ENCODE results near the gene KRT39.

Gene KRT39
- 0 reads per million in 3 donors for total RNA-seq

DNA sequence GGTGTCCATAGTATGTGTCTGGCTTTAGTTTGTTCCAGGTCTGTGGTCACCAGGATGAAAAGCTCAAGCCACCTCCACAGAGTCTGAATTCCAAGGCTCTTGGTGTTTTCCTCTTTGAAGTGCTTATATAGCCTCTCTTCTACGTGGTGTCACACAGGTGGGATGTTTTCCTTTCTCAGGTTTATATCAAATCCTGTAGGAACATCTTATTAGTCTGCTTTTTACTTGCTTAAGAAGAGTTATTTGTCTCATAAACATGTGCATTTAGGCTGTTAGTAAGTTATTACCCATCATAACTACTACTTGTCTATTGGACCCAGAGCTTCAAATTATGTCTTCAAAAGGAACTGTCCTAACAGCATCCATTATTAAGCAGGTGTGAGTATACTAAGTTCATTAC, at the start of gene KRT39:
Gene KRT39, minus strand, starts transcription at position 101 of the 400 bp plus-strand sequence. Its CDS starts 92 bp downstream, at position 9.
- H3K36me3 ChIP-seq (ENCODE audit: control insufficient read depth, insufficient read depth, low read length) = no peaks in the 10 kb centered on the region
- DNase-seq = no peak
- no peaks in the 10 kb centered on the region for H3K27me3 ChIP-seq (replicated peaks; ENCODE audit: control insufficient read depth, insufficient read depth, low read length, poor library complexity, severe bottlenecking)
- H3K4me1 ChIP-seq (ENCODE audit: control insufficient read depth, insufficient read depth, low read length, poor library complexity, severe bottlenecking) = no peaks in the 10 kb centered on the region
- H3K4me3 ChIP-seq (ENCODE audit: insufficient read depth, low read depth, low read length, poor library complexity, severe bottlenecking) = no peak within 1 kb of the TSS
- no peaks in the 10 kb centered on the region for H3K9me3 ChIP-seq (ENCODE audit: control insufficient read depth, low read length)
- no peak within 1 kb of the TSS for H3K27ac ChIP-seq (ENCODE audit: insufficient read depth, low read length, poor library complexity, severe bottlenecking)

GRCh38 chr17:41015454-41015853, 48.7 kb upstream of the KRT39 start:
- Histone ChIP-seq H3K9me3 (ENCODE audit: control insufficient read depth, low read length) (no peaks in the 10 kb centered on the region), H3K4me3 (ENCODE audit: insufficient read depth, low read depth, low read length, poor library complexity, severe bottlenecking) (no peak overlapping the region), H3K27ac (ENCODE audit: insufficient read depth, low read length, poor library complexity, severe bottlenecking) (no peak overlapping the region), H3K36me3 (ENCODE audit: control insufficient read depth, insufficient read depth, low read length) (no peaks in the 10 kb centered on the region), H3K4me1 (ENCODE audit: control insufficient read depth, insufficient read depth, low read length, poor library complexity, severe bottlenecking) (no peaks in the 10 kb centered on the region), H3K27me3 (replicated peaks; ENCODE audit: control insufficient read depth, insufficient read depth, low read length, poor library complexity, severe bottlenecking) (no peaks in the 10 kb centered on the region)
- DNase-seq = no peak

DNA sequence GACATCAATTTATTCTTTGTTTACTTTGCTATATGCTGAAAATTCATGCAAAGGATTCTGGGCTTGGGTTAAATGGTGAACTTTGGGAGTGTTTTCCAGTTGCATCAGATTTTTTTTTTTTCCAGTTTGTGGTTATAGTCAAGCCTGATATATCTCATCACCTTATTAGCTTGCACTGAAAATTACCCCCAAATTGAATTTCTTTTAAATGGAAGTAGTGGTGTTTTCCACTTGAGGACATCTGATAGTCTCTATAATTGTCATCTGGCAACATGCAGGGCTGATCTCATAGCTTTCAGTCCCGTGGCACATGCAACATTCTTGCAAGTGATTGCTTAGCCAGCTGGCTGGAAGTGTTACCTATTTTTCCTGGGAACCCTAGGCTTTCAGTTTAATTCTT, 46.9 kb upstream of the KRT39 start:
- H3K4me3 ChIP-seq (ENCODE audit: insufficient read depth, low read depth, low read length, poor library complexity, severe bottlenecking) = no peak overlapping the region
- no peaks in the 10 kb centered on the region for H3K9me3 ChIP-seq (ENCODE audit: control insufficient read depth, low read length)
- no peak overlapping the region for H3K27ac ChIP-seq (ENCODE audit: insufficient read depth, low read length, poor library complexity, severe bottlenecking)
- no peak for DNase-seq
- H3K36me3 ChIP-seq (ENCODE audit: control insufficient read depth, insufficient read depth, low read length) = no peaks in the 10 kb centered on the region
- no peaks in the 10 kb centered on the region for H3K4me1 ChIP-seq (ENCODE audit: control insufficient read depth, insufficient read depth, low read length, poor library complexity, severe bottlenecking)
- H3K27me3 ChIP-seq (replicated peaks; ENCODE audit: control insufficient read depth, insufficient read depth, low read length, poor library complexity, severe bottlenecking) = no peaks in the 10 kb centered on the region

DNA sequence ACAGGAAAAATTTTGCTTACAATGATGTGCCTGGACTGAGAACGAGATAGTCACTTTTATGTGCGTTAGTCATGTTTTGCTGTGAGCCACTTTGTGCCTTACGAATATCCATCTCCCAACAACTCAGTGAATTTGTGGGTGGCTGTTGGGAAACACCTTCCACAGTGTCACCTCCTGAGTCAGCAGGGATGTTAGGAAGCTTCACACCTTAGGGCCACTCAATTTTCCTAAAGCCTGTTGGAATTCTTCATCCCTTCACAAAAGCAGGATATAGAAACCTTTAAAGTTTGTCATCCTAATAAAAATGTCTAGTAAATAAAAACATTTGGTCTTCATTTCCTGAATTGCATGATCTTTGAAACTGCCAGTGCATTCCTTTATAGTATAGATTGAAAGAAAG, 46.4 kb upstream of the KRT39 start:
- Histone ChIP-seq H3K27ac (ENCODE audit: insufficient read depth, low read length, poor library complexity, severe bottlenecking) (no peak overlapping the region), H3K36me3 (ENCODE audit: control insufficient read depth, insufficient read depth, low read length) (no peaks in the 10 kb centered on the region), H3K27me3 (replicated peaks; ENCODE audit: control insufficient read depth, insufficient read depth, low read length, poor library complexity, severe bottlenecking) (no peaks in the 10 kb centered on the region), H3K4me1 (ENCODE audit: control insufficient read depth, insufficient read depth, low read length, poor library complexity, severe bottlenecking) (no peaks in the 10 kb centered on the region), H3K4me3 (ENCODE audit: insufficient read depth, low read depth, low read length, poor library complexity, severe bottlenecking) (no peak overlapping the region), H3K9me3 (ENCODE audit: control insufficient read depth, low read length) (no peaks in the 10 kb centered on the region)
- no peak for DNase-seq

DNA sequence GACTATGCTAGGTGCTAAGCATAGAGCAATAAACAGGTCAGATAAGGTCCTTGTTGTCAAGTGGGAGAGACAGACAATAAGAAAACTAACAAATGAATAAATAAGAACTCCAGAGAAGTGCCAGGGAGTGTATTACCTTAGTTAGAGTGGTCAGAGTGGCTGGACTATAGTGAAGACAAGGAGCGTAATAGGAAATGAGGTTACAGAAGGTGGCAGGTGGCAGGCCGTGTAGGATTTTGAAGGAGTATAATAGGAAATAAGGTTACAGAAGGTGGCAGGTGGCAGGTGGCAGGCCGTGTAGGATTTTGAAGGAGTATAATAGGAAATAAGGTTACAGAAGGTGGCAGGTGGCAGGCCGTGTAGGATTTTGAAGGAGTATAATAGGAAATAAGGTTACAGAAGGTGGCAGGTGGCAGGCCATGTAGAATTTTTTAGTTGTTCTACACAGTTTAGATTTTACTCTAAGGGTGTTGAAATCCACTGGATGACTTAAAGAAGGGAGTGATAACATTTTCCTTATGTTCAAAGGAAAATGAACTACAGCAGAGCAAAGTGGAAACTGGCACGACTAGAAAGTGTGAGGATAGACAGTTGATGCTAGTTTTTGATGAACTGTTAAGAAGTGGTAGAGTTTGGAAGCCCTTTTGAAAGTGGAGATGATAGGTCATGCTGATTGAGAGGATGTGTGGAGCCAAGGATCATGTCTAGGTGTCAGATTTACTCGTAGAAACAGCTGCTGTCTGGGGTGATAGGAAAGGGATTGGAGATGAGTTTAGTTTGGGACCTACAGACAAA, 45.8 kb upstream of the KRT39 start:
- no peak overlapping the region for H3K4me3 ChIP-seq (ENCODE audit: insufficient read depth, low read depth, low read length, poor library complexity, severe bottlenecking)
- H3K27me3 ChIP-seq (replicated peaks; ENCODE audit: control insufficient read depth, insufficient read depth, low read length, poor library complexity, severe bottlenecking) = no peaks in the 10 kb centered on the region
- H3K27ac ChIP-seq (ENCODE audit: insufficient read depth, low read length, poor library complexity, severe bottlenecking) = no peak overlapping the region
- no peaks in the 10 kb centered on the region for H3K4me1 ChIP-seq (ENCODE audit: control insufficient read depth, insufficient read depth, low read length, poor library complexity, severe bottlenecking)
- DNase-seq = no peak
- no peaks in the 10 kb centered on the region for H3K9me3 ChIP-seq (ENCODE audit: control insufficient read depth, low read length)
- no peaks in the 10 kb centered on the region for H3K36me3 ChIP-seq (ENCODE audit: control insufficient read depth, insufficient read depth, low read length)

- H3K4me1 ChIP-seq (ENCODE audit: control insufficient read depth, insufficient read depth, low read length, poor library complexity, severe bottlenecking) = no peaks in the 10 kb centered on the region
- no peaks in the 10 kb centered on the region for H3K36me3 ChIP-seq (ENCODE audit: control insufficient read depth, insufficient read depth, low read length)
- DNase-seq = no peak
- H3K9me3 ChIP-seq (ENCODE audit: control insufficient read depth, low read length) = no peaks in the 10 kb centered on the region
- no peak overlapping the region for H3K4me3 ChIP-seq (ENCODE audit: insufficient read depth, low read depth, low read length, poor library complexity, severe bottlenecking)
- no peaks in the 10 kb centered on the region for H3K27me3 ChIP-seq (replicated peaks; ENCODE audit: control insufficient read depth, insufficient read depth, low read length, poor library complexity, severe bottlenecking)
- no peak overlapping the region for H3K27ac ChIP-seq (ENCODE audit: insufficient read depth, low read length, poor library complexity, severe bottlenecking)
Observed at GRCh38 chr17:41010441-41010840, 43.7 kb upstream of the KRT39 start.

DNA sequence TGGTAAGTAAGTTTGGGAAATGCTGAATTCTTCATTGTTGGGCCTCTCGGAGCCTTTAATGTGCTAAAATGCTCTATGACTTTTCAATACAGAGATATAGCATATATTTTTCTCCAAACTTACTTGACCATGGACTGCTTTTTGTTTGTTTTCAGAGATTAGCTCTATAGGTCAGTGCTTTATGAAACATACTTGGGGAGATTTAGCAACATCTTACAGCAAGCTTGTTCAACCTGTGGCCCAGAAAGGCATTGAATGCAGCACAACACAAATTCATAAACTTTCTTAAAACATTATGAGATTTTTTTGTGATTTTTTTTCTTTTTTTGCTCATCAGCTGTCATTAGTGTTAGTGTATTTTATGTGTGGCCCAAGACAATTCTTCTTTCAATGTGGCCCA, 43.2 kb upstream of the KRT39 start:
- Histone ChIP-seq H3K4me3 (ENCODE audit: insufficient read depth, low read depth, low read length, poor library complexity, severe bottlenecking) (no peak overlapping the region), H3K9me3 (ENCODE audit: control insufficient read depth, low read length) (no peaks in the 10 kb centered on the region), H3K27me3 (replicated peaks; ENCODE audit: control insufficient read depth, insufficient read depth, low read length, poor library complexity, severe bottlenecking) (no peaks in the 10 kb centered on the region), H3K4me1 (ENCODE audit: control insufficient read depth, insufficient read depth, low read length, poor library complexity, severe bottlenecking) (no peaks in the 10 kb centered on the region), H3K36me3 (ENCODE audit: control insufficient read depth, insufficient read depth, low read length) (no peaks in the 10 kb centered on the region), H3K27ac (ENCODE audit: insufficient read depth, low read length, poor library complexity, severe bottlenecking) (no peak overlapping the region)
- DNase-seq = no peak

DNA sequence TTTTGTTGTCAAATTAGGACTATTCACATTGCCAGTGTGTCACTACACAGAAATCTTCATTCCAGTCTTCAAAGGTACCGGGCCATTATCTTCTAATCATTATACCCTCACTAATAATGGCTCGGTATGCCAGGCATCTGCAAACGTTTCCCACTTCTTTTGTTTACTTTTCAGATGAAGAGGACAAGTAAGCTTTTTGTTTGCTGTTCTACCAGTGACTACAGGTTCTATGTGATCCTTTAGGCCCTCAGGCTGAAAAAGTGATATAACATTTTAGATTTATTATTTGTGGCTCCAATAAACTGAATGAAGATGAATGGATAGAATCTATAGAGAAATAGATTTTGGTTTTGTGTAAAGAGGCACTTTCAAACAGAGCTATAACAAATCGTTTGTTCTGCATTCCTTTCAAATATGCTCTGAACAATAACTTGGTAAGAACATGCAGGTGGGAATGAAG, 42.6 kb upstream of the KRT39 start:
- no peaks in the 10 kb centered on the region for H3K4me1 ChIP-seq (ENCODE audit: control insufficient read depth, insufficient read depth, low read length, poor library complexity, severe bottlenecking)
- no peak overlapping the region for H3K4me3 ChIP-seq (ENCODE audit: insufficient read depth, low read depth, low read length, poor library complexity, severe bottlenecking)
- no peaks in the 10 kb centered on the region for H3K27me3 ChIP-seq (replicated peaks; ENCODE audit: control insufficient read depth, insufficient read depth, low read length, poor library complexity, severe bottlenecking)
- no peak for DNase-seq
- no peaks in the 10 kb centered on the region for H3K36me3 ChIP-seq (ENCODE audit: control insufficient read depth, insufficient read depth, low read length)
- no peaks in the 10 kb centered on the region for H3K9me3 ChIP-seq (ENCODE audit: control insufficient read depth, low read length)
- H3K27ac ChIP-seq (ENCODE audit: insufficient read depth, low read length, poor library complexity, severe bottlenecking) = no peak overlapping the region

GRCh38 chr17:41008811-41009210, 42.1 kb upstream of the KRT39 start, which contains the start of gene KRTAP3-1:
KRTAP3-1 (minus strand) TSS chr17:41009128; CDS start chr17:41009074, 54 bp downstream.
- no peaks in the 10 kb centered on the region for H3K36me3 ChIP-seq (ENCODE audit: control insufficient read depth, insufficient read depth, low read length)
- H3K27me3 ChIP-seq (replicated peaks; ENCODE audit: control insufficient read depth, insufficient read depth, low read length, poor library complexity, severe bottlenecking) = no peaks in the 10 kb centered on the region
- no peak within 1 kb of the TSS for H3K27ac ChIP-seq (ENCODE audit: insufficient read depth, low read length, poor library complexity, severe bottlenecking)
- DNase-seq = no peak
- no peak within 1 kb of the TSS for H3K4me3 ChIP-seq (ENCODE audit: insufficient read depth, low read depth, low read length, poor library complexity, severe bottlenecking)
- H3K4me1 ChIP-seq (ENCODE audit: control insufficient read depth, insufficient read depth, low read length, poor library complexity, severe bottlenecking) = no peaks in the 10 kb centered on the region
- no peaks in the 10 kb centered on the region for H3K9me3 ChIP-seq (ENCODE audit: control insufficient read depth, low read length)

- no peak overlapping the region for H3K4me3 ChIP-seq (ENCODE audit: insufficient read depth, low read depth, low read length, poor library complexity, severe bottlenecking)
- no peaks in the 10 kb centered on the region for H3K4me1 ChIP-seq (ENCODE audit: control insufficient read depth, insufficient read depth, low read length, poor library complexity, severe bottlenecking)
- H3K9me3 ChIP-seq (ENCODE audit: control insufficient read depth, low read length) = no peaks in the 10 kb centered on the region
- DNase-seq = no peak
- H3K36me3 ChIP-seq (ENCODE audit: control insufficient read depth, insufficient read depth, low read length) = no peaks in the 10 kb centered on the region
- H3K27ac ChIP-seq (ENCODE audit: insufficient read depth, low read length, poor library complexity, severe bottlenecking) = no peak overlapping the region
- no peaks in the 10 kb centered on the region for H3K27me3 ChIP-seq (replicated peaks; ENCODE audit: control insufficient read depth, insufficient read depth, low read length, poor library complexity, severe bottlenecking)
Observed at GRCh38 chr17:41004397-41004796, 37.6 kb upstream of the KRT39 start.
